ENCODE results near the gene FOXQ1.

DNA sequence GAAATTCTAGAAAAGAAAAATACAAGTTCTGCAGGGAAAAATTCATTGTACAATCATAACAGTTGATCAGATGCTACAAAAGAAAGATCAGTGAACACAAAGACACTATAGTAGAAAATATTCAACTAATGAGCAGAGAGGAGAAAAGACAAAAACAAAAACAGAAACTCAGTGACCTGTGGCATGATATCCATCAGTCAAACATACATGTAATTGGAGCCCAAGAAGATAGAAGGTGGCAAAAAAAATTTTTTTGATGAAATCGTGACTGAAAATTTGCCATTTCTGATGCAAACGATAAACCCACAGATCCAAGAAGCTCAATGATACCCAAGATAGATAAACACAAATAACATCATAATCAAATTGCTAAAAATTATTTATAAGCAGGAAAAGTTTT lies 13.1 kb upstream of the FOXQ1 start:
- TF ChIP-seq, protein P1, sequence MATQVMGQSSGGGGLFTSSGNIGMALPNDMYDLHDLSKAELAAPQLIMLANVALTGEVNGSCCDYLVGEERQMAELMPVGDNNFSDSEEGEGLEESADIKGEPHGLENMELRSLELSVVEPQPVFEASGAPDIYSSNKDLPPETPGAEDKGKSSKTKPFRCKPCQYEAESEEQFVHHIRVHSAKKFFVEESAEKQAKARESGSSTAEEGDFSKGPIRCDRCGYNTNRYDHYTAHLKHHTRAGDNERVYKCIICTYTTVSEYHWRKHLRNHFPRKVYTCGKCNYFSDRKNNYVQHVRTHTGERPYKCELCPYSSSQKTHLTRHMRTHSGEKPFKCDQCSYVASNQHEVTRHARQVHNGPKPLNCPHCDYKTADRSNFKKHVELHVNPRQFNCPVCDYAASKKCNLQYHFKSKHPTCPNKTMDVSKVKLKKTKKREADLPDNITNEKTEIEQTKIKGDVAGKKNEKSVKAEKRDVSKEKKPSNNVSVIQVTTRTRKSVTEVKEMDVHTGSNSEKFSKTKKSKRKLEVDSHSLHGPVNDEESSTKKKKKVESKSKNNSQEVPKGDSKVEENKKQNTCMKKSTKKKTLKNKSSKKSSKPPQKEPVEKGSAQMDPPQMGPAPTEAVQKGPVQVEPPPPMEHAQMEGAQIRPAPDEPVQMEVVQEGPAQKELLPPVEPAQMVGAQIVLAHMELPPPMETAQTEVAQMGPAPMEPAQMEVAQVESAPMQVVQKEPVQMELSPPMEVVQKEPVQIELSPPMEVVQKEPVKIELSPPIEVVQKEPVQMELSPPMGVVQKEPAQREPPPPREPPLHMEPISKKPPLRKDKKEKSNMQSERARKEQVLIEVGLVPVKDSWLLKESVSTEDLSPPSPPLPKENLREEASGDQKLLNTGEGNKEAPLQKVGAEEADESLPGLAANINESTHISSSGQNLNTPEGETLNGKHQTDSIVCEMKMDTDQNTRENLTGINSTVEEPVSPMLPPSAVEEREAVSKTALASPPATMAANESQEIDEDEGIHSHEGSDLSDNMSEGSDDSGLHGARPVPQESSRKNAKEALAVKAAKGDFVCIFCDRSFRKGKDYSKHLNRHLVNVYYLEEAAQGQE (IDR thresholded peaks at IDR 0.05; ENCODE audit: insufficient read depth in 1 of 2, low read depth in 2 of 2, low read length in 2 of 2), result no peak
- TF ChIP-seq POLR2AphosphoS5 (IDR thresholded peaks at IDR 0.05; ENCODE audit: low read depth, low read length), result no peak
- no peak for TF ChIP-seq TAF1 (IDR thresholded peaks at IDR 0.05; ENCODE audit: borderline replicate concordance, insufficient read depth, low read length)
- TF ChIP-seq SIN3A (IDR thresholded peaks at IDR 0.05; ENCODE audit: borderline replicate concordance, insufficient read depth, low read length), result no peak
- no peak for TF ChIP-seq FOXP2 (optimal IDR thresholded peaks at IDR 0.05; ENCODE audit: borderline replicate concordance, extremely low read depth, extremely low read length, insufficient read depth)
